K562 treated with DMSO at 1 percent for 12 hours (cell line): ENCODE measurements around the gene SIGLEC12. TPM values are rescaled to one million over a fixed set of nuclear protein-coding genes. Genes with fewer than 3 reads are reported as not detected.

Source experiments
- total RNA-seq: library from RNA; unstranded; fragments of 300-600 nt; gene quantifications from 2 replicates; pipeline ENCODE4 v1.2.3, GENCODE V29; 2022; ENCODE audit not compliant: insufficient read depth

The SIGLEC12 gene
- 1.2 and 1.4 TPM in 2 replicates for total RNA-seq

DNA sequence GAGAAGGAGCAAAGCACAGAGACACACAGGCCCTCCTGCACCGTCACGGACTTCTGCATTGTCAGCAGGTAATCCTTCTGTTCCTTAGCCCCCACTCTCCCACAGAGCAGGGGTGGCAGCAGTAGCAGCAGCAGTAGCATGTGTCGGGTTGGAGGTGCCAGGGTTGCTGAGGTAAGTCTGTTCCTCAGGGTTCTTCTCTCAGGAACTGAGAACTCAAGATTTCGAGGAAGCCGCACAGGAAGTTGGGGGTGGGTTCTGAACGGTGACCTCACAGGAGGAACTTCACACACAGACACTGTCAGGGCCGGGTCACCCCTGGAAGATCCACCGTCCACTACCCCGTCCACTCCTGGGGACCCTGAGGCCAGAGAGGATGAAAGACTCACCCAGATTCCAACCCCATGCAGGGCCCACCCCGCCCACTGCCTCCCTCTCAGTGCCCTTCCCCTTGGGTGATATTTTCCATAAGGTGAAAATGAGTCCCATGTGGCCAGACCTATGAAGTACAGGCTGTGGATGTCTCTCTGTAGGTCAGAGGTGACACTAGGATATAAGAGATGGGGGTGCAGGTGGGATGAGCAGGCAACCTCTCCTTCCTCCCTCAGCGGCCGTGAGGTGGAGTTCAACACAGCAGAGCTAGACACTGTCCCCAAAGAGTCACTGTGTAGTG, at the start of gene SIGLEC12:
TSS of gene SIGLEC12 (minus strand) at position 207 of the 670 bp plus-strand sequence. CDS start at position 140, 67 bp downstream.

DNA sequence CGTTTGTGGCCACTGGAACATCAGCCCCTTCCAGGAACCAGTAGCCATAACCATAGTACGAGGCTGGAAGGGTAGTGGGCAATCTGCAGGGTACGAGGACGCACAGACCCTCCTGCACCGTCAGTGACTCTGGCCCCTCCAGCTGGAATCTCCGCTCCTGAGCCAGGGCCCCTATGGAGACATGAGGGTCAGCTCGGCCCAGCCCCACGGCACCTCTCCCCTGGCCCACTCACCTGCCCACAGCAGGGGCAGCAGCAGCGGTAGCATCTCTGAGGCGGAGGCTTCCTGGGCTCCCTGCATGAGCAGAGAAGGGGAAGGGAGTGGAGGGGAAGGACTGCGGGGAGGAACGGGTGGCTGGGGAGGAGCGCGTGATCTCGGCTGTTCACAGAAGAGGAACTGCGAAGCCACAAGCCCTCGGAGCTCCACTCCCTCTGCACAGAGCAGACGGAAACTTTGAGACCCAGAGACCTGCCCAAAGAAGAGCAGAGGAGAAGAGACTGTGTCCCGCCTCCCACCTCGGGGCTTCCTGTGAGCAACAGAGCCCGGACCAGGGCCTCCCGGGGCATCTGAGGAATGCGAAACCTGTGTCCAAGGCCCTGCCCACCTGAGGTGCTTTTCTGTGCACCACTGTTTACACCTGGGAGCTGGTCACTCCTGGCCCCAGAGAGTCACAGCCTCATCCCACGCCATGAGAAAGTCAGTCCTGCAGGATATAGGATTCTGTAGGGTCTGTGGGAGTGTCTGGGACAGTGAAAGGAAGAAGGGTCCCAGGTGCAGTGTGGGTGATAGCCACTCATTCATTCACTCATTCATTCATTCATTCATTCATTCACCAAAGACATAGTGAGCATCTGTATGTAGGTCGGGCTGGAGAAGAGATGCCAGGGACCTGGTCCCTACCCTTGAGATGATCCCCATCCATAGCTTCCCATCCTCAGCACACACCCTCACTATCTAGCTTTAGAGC, 30.0 kb upstream of the SIGLEC12 start, which contains the start of gene SIGLEC6:
TSS of gene SIGLEC6 (minus strand) at position 322 of the 967 bp plus-strand sequence. CDS start at position 300, 22 bp downstream.

DNA sequence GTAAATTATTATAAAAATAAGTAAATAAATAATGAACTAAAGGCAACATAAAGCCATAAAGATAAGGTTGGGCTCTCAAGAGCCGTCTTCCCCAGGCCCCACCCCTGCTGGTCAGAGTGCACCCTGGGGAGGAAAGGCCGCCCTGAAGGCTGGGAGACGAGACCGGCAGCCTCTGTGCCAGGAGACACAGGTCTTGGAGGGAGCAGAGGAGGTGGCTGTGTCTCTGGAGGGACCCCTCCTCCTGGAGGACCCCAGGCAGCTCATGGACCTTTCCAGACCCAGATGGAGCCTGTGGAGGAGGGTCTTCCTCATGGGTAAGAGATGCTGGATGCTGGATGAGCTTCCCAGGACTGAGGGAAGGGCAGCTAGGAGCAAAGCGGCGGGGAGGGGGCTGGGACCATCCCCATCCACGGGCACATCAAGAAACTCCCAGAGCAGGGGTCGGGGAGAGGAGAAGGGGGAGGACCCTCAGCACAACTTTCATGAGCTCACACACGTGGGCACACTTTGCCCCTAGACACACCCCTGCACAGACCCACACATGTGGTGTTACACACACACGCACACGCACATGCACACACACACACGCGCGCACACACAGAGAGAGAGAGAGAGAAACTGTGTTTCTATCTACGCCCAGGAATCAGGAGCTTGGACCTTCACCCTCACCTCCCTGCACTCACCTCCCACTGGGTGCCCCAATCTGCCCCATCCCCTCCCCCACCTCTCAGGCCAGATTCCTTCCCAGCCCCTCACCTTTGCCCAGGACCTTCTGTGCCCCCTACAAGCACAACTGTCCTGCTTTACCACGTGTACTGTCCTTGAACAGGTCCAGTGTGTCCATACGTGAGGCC, 23.0 kb downstream of the SIGLEC12 start, which contains the start of gene CEACAM18:
TSS of gene CEACAM18 (plus strand) at position 159 of the 854 bp plus-strand sequence.

DNA sequence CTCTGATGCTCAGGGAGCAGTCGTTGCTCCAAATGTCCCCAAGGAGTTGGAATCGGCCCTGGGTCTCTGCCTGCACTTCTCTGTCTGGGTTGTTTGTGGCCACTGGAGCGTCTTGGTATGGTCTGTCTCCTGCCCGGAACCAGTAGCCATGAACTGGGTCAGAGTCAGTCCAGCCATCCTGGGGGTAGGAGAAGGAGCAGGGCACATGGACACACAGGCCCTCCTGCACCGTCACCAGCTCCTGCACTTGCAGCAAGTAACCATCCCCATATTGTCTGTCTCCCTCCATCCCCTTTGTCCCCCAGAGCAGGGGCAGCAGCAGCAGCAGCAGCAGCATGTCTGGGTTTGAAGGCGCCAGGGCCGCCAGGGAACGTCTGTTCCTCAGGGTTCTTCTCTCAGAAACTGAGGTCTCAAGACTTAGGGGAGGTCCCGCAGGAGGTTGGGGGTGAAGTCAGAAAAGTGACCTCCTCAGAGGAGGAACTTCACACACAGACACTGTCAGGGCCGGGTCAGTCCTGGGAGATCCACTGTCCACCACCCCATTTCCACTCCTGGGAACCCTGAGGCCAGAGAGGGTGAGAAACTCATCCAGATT, 43.5 kb downstream of the SIGLEC12 start, which contains the start of gene SIGLEC8:
TSS of gene SIGLEC8 (minus strand) at position 404 of the 595 bp plus-strand sequence. CDS start at position 337, 67 bp downstream.

Other genes starting within 250 kb of the SIGLEC12 start
- gene IGLON5, start 190.2 kb downstream of the SIGLEC12 start, total RNA-seq, result not detected in 2 replicates
- 3.1 and 9.2 TPM in 2 replicates for gene VSIG10L, start 159.7 kb downstream of the SIGLEC12 start, total RNA-seq
- gene ETFB, start 135.4 kb downstream of the SIGLEC12 start, total RNA-seq, result 205 and 275 TPM in 2 replicates
- not detected in 2 replicates for gene CLDND2, start 132.8 kb downstream of the SIGLEC12 start, total RNA-seq
- gene NKG7, start 129.1 kb downstream of the SIGLEC12 start, total RNA-seq, result not detected in 2 replicates
- gene LIM2, start 113.8 kb downstream of the SIGLEC12 start, total RNA-seq, result not detected in 2 replicates
- 1.2 and 4.2 TPM in 2 replicates for gene C19orf84, start 111.2 kb downstream of the SIGLEC12 start, total RNA-seq
- gene SIGLEC10, start 84.2 kb downstream of the SIGLEC12 start, total RNA-seq, result 0.77 TPM in 1 of 2 replicates, not detected in the other
- 0.26 and 0.70 TPM in 2 replicates for gene SIGLEC8, start 43.3 kb downstream of the SIGLEC12 start, total RNA-seq
- gene CEACAM18, start 23.3 kb downstream of the SIGLEC12 start, total RNA-seq, result not detected in 2 replicates
- gene SIGLEC6, start 29.9 kb upstream of the SIGLEC12 start, total RNA-seq, result 7.9 and 20.2 TPM in 2 replicates
- 4.7 and 15.7 TPM in 2 replicates for gene ZNF175, start 69.5 kb upstream of the SIGLEC12 start, total RNA-seq
- 0.99 TPM in 1 of 2 replicates, not detected in the other for gene SIGLEC5, start 128.6 kb upstream of the SIGLEC12 start, total RNA-seq
- gene SIGLEC14, start 145.0 kb upstream of the SIGLEC12 start, total RNA-seq, result not detected in 2 replicates
- gene SPACA6, start 191.5 kb upstream of the SIGLEC12 start, total RNA-seq, result 17.0 and 35.0 TPM in 2 replicates
- not detected in 2 replicates for gene HAS1, start 222.2 kb upstream of the SIGLEC12 start, total RNA-seq